NCI-H526 (cell line): ENCODE measurements around the gene FMO2.

Experiments used
- DNase-seq, 2 experiments: peaks; one replicate each; lab custom pipeline; 2025; lab: John Stamatoyannopoulos, UW

FMO2 gene

GRCh38 chr1:171257607-171258076 lies 72.5 kb downstream of the FMO2 start:
- no peak for DNase-seq

DNA sequence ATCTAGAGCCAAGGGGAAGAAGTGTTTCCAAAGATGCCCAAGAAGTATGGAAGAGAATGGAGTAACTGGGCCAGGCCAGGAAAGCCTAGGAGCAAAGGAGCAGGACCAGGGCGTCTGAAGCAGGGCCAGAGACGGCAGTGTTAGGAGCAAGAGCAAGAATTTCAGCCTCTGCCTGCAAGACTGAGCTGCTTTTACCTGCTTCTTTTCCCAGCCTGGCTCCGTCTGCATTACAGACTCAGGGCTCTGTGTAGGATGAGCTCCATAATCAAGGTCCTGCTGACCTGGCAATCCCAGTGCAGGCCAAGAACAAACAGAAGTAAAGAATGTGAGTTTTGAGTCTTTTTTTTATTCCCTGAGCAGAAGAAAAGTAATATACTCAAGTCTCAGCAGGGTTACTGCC lies 73.3 kb downstream of the FMO2 start:
- no peak for DNase-seq

GRCh38 chr1:171258943-171259342 lies 73.8 kb downstream of the FMO2 start:
- DNase-seq, result no peak
